HG03432 (cell line): ENCODE results near the gene SSC4D.
"Not testable (repeated sequence)": the region's sequence is repeated elsewhere in the genome, so short reads cannot be mapped to it uniquely, and the experiment has no call there.

Source experiments
- ATAC-seq: cut with Tn5 transposase; IDR thresholded peaks from one replicate; pipeline ENCODE4 v1.9.1; 2021; ENCODE audit warnings: mild to moderate bottlenecking, moderate library complexity; ENCODE audit not compliant: unreplicated experiment

The SSC4D gene

DNA sequence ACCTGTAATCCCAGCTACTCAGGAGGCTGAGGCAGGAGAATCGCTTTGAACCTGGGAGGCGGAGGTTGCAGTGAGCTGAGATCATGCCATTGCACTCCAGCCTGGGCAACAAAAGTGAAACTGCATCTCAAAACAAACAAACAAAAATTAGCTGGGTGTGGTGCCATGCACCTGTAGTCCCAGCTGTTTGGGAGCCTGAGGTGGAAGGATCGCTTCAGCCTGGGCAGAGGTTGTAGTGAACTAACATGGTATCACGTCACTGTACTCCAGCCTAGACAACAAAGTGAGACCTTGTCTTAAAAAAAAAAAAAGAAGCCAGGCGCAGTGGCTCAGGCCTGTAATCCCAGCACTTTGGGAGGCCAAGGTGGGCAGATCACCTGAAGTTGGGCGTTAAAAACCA is 21.7 kb downstream of the SSC4D start:
- not testable (repeated sequence) for ATAC-seq

- ATAC-seq: no peak
Observed at GRCh38 chr7:76386691-76387260, 22.7 kb downstream of the SSC4D start.

DNA sequence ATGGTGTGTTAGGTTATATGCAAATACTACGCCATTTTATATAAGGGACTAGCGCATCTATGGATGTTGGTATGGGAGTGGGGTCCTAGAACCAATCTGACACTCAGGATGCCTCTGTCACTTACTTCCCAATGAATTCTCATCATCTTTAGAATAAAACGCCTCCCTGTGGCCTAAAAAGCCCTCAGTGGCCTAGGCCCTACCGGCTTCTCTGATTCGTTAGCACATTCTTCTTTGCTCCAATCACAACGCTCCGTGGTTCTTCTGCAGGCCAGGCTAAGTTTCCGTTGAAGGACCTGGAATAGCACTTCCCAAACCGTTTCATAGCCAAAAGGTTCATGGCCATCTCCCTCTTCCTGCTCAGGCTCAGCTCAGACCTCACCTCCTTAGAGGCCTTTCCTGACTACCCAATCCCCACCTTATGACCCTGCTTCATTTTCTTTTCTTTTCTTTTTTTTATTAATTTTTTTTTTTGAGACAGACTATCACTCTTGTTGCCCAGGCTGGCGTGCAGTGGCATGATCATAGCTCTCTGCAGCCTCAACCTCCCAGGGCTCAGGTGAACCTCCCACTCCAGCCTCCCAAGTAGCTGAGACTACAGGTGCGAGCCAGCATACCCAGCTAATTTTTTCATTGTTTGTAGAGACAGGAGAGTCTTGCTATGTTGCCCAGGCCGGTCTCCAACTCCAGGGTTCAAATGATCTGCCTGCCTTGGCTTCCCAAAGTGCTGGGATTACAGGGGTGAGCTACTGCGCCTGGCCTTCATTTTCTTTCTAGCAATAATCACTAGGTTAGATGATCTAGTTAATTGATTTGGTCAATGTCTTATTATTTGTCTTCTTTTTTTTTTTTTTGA is 26.2 kb downstream of the SSC4D start:
- no peak for ATAC-seq

DNA sequence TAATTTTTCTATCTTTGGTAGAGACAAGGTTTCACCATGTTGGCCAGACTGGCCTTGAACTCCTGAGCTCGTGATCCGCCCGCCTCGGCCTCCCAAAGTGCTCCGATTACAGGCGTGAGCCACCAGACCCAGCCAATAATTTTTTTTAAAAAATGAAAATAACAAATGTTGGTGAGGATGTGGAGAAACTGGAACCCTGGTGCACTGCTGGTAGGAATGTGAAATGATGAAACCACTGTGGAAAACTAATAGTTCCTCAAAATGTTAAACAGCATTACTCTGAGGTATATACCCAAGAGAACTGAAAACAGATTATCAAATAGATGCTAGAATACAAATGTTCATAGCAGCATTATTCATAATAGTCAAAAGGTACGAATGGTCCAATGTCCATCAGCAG is 27.7 kb downstream of the SSC4D start:
- ATAC-seq: no peak

- no peak for ATAC-seq
Observed at GRCh38 chr7:76380623-76380966, 28.9 kb downstream of the SSC4D start.

- ATAC-seq: no peak
Observed at GRCh38 chr7:76377186-76377918, 32.1 kb downstream of the SSC4D start.

- no peak for ATAC-seq
Observed at GRCh38 chr7:76375251-76375650, 34.2 kb downstream of the SSC4D start.

DNA sequence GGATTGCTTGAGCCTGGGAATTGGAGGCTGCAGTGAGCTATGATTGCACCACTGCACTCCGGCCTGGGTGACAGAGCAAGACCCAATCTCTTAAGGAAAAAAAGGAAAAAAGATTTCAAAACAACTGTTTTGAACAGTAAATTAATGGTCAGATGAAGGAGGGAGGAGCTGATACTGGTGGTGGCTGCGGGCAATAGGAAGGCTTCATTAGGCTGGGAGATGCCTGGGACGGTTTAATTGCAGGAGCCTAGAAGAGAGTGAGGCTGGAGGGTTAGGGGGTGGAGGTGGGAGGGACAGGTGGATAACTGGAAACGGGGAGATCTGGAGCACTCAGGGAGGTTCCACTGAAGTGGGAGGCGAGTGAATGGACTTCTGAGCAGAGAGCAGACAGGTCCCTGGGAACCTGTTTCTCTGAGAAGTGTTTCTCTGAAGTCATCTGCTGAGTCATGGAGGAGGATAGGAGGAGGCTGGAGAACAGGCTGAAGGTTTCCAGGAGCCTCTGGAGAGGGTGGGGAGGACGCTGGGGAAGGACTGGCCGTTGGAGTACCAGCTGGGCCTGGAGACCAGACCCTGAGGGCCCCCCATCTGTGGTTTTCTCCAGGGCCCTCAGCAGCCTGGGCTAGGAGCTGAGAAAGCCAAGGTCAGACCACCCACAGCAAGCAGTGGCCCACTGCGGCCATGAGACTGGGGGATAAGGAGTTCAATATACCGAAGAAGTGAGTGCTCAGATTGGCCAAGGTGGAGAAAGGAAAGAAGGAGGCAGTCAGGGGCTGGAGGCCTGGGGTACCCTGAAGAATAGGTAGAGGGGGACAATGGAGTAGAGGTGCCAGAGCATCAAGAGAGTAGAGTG is 36.3 kb downstream of the SSC4D start:
- no peak for ATAC-seq

GRCh38 chr7:76371396-76371795 is 38.1 kb downstream of the SSC4D start:
- no peak for ATAC-seq

DNA sequence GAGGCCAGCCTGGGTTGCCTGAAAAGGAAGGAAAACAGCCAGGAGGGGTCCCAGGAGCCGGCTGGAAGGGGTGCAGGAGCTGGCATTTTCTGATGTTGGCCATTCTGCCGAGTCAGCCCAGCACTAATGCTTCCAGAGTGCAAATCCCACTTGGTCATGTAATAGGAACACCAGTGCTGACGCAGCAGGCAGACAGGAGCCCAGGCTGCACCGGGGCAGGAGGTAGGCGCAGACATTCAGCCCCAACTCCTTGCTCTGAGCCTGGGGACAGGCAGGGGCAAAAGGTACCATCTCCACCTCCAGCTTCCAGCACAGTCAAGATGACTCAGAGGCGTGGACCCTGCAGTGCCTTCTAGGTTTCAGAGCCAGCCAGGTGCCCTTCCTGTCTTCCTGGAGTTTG is 40.5 kb downstream of the SSC4D start:
- no peak for ATAC-seq

DNA sequence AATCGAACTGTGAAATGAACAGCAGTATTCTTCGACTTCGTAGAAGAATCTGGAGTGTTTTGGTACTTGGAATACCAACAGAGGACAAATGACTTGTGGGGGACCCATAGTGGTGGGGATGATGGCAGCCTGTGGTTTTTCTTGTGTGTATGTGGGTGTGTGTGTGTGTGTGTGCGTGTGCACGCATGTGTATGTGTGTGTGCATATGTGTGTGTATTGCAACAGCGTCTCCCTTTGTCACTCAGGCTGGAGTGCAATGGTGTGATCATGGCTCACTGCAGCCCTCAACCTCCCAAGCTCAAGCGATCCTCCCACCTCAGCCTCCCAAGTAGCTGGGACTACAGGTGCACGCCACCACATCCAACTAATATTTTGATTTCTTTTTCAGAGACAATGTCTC is 41.3 kb downstream of the SSC4D start:
- no peak for ATAC-seq

- ATAC-seq: peak; percentile 2
Observed at GRCh38 chr7:76364198-76364584, 45.3 kb downstream of the SSC4D start.

DNA sequence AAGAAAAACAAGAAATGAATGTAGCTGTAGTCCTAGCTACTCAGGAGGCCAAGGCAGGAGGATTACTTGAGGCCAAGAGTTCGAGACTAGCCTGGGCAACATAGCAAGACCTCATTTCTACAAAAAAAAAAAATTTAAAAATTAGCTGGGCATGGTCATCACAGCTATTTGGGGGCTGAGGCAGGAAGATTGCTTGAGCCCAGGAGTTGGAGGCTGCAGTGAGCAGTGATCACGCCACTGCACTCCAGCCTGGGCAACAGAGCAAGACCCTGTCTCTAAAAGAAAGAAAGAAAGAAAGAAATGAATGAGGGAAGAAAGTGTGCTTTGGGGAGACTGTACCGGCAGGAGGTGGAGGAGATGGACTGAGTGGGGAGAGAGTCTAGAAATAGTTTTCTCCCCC is 45.7 kb downstream of the SSC4D start:
- not testable (repeated sequence) for ATAC-seq

- no peak for ATAC-seq
Observed at GRCh38 chr7:76359978-76360638, 49.4 kb downstream of the SSC4D start.

DNA sequence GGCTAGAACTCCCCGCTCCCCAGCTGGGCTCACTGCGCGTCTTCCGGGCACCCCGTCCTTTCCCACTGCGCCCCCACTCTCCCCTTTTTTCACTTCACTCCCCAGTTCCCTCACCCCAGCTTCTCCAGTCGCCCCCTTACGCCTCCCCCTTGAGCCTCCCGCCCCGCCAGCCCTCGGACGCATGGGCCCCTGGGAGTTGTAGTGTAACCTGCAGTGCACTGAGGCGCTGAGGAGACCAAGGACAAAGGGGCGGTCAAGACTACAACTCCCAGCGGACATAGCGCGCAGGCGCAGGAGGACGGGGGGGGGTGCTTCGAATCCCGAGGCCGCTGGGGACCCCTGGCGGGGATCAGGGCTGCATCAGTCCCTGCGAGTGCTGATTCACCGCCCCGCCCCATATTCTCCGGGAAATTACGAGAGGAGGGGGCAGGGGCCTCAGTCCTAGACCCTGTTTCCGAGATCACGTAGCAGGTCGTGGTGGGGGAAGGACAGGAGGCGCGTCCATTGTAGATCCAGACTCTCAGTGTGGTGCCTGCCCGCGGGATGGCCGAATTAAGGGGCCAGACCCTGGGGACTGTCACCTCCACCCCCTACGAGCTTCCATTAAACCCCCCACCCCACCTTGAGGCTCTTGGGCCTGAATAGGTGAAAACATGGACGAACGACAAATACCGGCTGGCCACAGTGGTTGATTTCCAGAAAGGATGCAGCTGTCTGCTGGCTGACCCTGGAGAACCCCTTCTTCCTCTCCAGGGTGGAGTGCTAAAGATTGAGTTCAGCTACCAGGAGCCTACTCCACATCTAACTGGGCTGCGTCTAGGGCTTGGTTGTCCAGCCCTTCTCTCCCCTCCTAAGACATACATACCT is 50.2 kb downstream of the SSC4D start:
- peak; percentile 90 for ATAC-seq

GRCh38 chr7:76358481-76359110 is 50.9 kb downstream of the SSC4D start, which contains the start of gene YWHAG:
Gene YWHAG, minus strand, starts transcription at chr7:76358991. Its CDS starts 183 bp downstream, at chr7:76358808.
- ATAC-seq: peak; percentile 75

- peak; percentile 33 for ATAC-seq
Observed at GRCh38 chr7:76358011-76358480, 51.5 kb downstream of the SSC4D start.

DNA sequence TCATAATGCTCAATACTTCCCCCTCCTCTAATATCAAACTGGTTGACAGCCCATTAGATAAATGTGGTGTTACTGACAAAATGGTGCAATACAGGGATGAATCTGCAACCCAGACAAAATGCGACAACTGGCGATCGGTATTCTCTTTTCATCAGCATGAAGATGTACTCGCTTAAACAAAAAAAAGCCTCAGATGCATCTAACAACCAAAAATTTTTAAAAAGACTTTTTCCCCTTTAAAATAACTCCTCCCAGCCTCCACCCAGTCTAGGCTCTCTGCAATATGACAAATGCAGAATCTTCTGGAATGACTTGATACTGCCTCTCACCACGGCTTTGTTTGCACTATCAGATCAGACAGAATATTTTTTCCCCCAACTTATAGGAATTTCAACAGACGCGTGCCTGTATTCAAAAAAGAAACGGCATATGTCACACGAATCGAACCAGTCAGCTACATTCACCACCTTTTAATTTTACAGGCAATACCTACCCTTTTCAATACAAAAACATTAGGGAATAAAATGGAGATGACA is 52.0 kb downstream of the SSC4D start:
- no peak for ATAC-seq

GRCh38 chr7:76356823-76357222 is 52.7 kb downstream of the SSC4D start:
- no peak for ATAC-seq
